HCT116 (cell line): ENCODE data around the gene B3GNT4. TPM values are rescaled to one million over a fixed set of nuclear protein-coding genes. Genes with fewer than 3 reads are reported as not detected.

Experiments
- ATAC-seq: fragments of 200-7000 bp; cut with Tn5 transposase; 2 replicates; pipeline ENCODE4 v1.9.1; 2020; ENCODE audit warnings: mild to moderate bottlenecking, moderate library complexity
- BruUV-seq: library from RNA; stranded (reverse); fragments of 400-500 nt; replicated peaks from 2 replicates; lab custom pipeline; 2021; lab: Mats Ljungman, UMichigan
- CTCF ChIA-PET: fragments of 300-600 bp; sonication (Branson Sonifier 250); formaldehyde crosslinking; loops from one replicate; lab custom pipeline; 2021; ENCODE audit warnings: antibody characterized with exemption; lab: Charles Lee
- POLR2A ChIA-PET: fragments of 300-600, 350-600 bp; sonication (Branson Sonifier 250); formaldehyde crosslinking; loops from one replicate; lab custom pipeline; 2021; ENCODE audit warnings: antibody characterized with exemption; lab: Charles Lee
- RAD21 ChIA-PET, 2 experiments: fragments of 300-600 bp; sonication (Branson Sonifier 250); formaldehyde crosslinking; loops; one replicate each; lab custom pipeline; 2023; ENCODE audit warnings: low total read pairs in 2 of 2; ENCODE audit not compliant: uncharacterized antibody in 2 of 2, unreplicated experiment in 2 of 2, low non-redundant PET in 1 of 2; lab: Charles Lee
- DNase-seq: peaks from one replicate; pipeline ENCODE4 v3.0.0-alpha.2; 2010; ENCODE audit warnings: low read depth, low spot score
- H2AFZ ChIP-seq: fragments of 200-600 bp; shearing (Covaris generic), sonication (generic); 2 replicates; pipeline ENCODE4 v1.6.1; 2017; ENCODE audit warnings: low read depth, mixed run types, mixed read lengths, antibody characterized with exemption, low read length; ENCODE audit not compliant: poor library complexity, severe bottlenecking
- H3K27ac ChIP-seq: 2 replicates; pipeline ENCODE4 v1.5.1; 2012; ENCODE audit warnings: low read depth, low read length
- H3K27me3 ChIP-seq: fragments of 200-600 bp; sonication (generic); 2 replicates; pipeline ENCODE4 v1.6.1; 2016; ENCODE audit warnings: mixed run types, low read length, mixed read lengths; ENCODE audit not compliant: insufficient read depth
- H3K36me3 ChIP-seq, 2 experiments: fragments of 200-500 bp in 1 of 2; fragments of 200-600 bp in 1 of 2; sonication (Bioruptor generic) in 1 of 2; sonication (generic) in 1 of 2; 2 replicates each; pipeline versions ENCODE4 v1.5.1 to v1.6.1; 2014 to 2016; ENCODE audit warnings: low read length in 2 of 2, inconsistent platforms in 1 of 2, mixed read lengths in 1 of 2, mixed run types in 1 of 2; ENCODE audit not compliant: insufficient read depth in 2 of 2, control insufficient read depth in 1 of 2
- H3K4me1 ChIP-seq, 2 experiments: fragments of 200-600 bp in 1 of 2; sonication (generic) in 1 of 2; 2 replicates each; pipeline versions ENCODE4 v1.5.1 to v1.6.1; 2012 to 2017; ENCODE audit warnings: low read length in 2 of 2, inconsistent platforms in 1 of 2, mild to moderate bottlenecking in 1 of 2, mixed read lengths in 1 of 2, mixed run types in 1 of 2, moderate library complexity in 1 of 2; ENCODE audit not compliant: insufficient read depth in 2 of 2, control insufficient read depth in 1 of 2
- H3K4me2 ChIP-seq: fragments of 200-600 bp; sonication (generic); 2 replicates; pipeline ENCODE4 v1.6.1; 2017; ENCODE audit warnings: mixed run types, low read length, mixed read lengths
- H3K4me3 ChIP-seq, 2 experiments: fragments of 200-600 bp in 1 of 2; sonication (generic) in 1 of 2; replicated peaks in 1 of 2; 2 replicates each; pipeline ENCODE4 v1.5.1; 2011 to 2016; ENCODE audit warnings: low read length in 2 of 2, control low read depth in 1 of 2, low read depth in 1 of 2, mild to moderate bottlenecking in 1 of 2, mixed read lengths in 1 of 2, mixed run types in 1 of 2
- H3K79me2 ChIP-seq: fragments of 200-600 bp; sonication (generic); 2 replicates; pipeline ENCODE4 v1.6.1; 2017; ENCODE audit warnings: mild to moderate bottlenecking, mixed run types, low read length, moderate library complexity, mixed read lengths; ENCODE audit not compliant: insufficient read depth
- H3K9ac ChIP-seq: fragments of 200-600 bp; sonication (generic); 2 replicates; pipeline ENCODE4 v1.6.1; 2016; ENCODE audit warnings: low read length, mixed read lengths
- H3K9me2 ChIP-seq: fragments of 200-600 bp; sonication (generic), shearing (Covaris generic); 2 replicates; pipeline ENCODE4 v1.6.1; 2017; ENCODE audit warnings: mixed run types, mild to moderate bottlenecking, moderate library complexity; ENCODE audit not compliant: insufficient read depth
- H3K9me3 ChIP-seq, 2 experiments: fragments of 200-500 bp in 1 of 2; fragments of 200-600 bp in 1 of 2; sonication (Bioruptor generic) in 1 of 2; sonication (generic) in 1 of 2; 2 replicates each; pipeline ENCODE4 v1.6.1; 2014 to 2017; ENCODE audit warnings: low read length in 2 of 2, mixed read lengths in 2 of 2, inconsistent platforms in 1 of 2, low read depth in 1 of 2, mild to moderate bottlenecking in 1 of 2, mixed run types in 1 of 2, moderate library complexity in 1 of 2; ENCODE audit not compliant: control insufficient read depth in 1 of 2, insufficient read depth in 1 of 2
- H4K20me1 ChIP-seq: fragments of 200-600 bp; sonication (generic), shearing (Covaris generic); 2 replicates; pipeline ENCODE4 v1.6.1; 2017; ENCODE audit warnings: mixed run types, mild to moderate bottlenecking, moderate library complexity; ENCODE audit not compliant: insufficient read depth
- CBX3 ChIP-seq: IDR thresholded peaks from 2 replicates; pipeline ENCODE4 v1.6.1; 2012; ENCODE audit warnings: low read depth
- CEBPB ChIP-seq: IDR thresholded peaks from 2 replicates; pipeline ENCODE4 v1.6.1; 2012; ENCODE audit warnings: low read depth
- CTCF ChIP-seq, 3 experiments: fragments of 200-600 bp in 1 of 3; sonication (generic) in 1 of 3; IDR thresholded peaks in 2 of 3; conservative IDR thresholded peaks in 1 of 3; 2 replicates each; pipeline ENCODE4 v1.5.1; 2012 to 2017; ENCODE audit warnings: low read depth in 2 of 3, low read length in 2 of 3, antibody characterized with exemption in 1 of 3, borderline replicate concordance in 1 of 3, control low read depth in 1 of 3, mild to moderate bottlenecking in 1 of 3, mixed read lengths in 1 of 3, mixed run types in 1 of 3, moderate library complexity in 1 of 3; ENCODE audit not compliant: insufficient read depth in 1 of 3
- EGR1 ChIP-seq: IDR thresholded peaks from 2 replicates; pipeline ENCODE4 v1.6.1; 2012; ENCODE audit warnings: low read depth
- ELF1 ChIP-seq: IDR thresholded peaks from 2 replicates; pipeline ENCODE4 v1.6.1; 2012; ENCODE audit warnings: low read depth, borderline replicate concordance
- EZH2 ChIP-seq: fragments of 200-600 bp; sonication (generic); IDR thresholded peaks from 2 replicates; pipeline ENCODE4 v1.6.1; 2017; ENCODE audit warnings: antibody characterized with exemption, mixed run types
- JUND ChIP-seq: IDR thresholded peaks from 2 replicates; pipeline ENCODE4 v1.6.1; 2012
- POLR2A ChIP-seq: IDR thresholded peaks from 2 replicates; pipeline ENCODE4 v1.7.0; 2011; ENCODE audit warnings: borderline replicate concordance; ENCODE audit not compliant: insufficient read depth, insufficient read length; ENCODE audit errors: extremely low read depth
- POLR2AphosphoS5 ChIP-seq: IDR thresholded peaks from 2 replicates; pipeline ENCODE4 v1.6.1; 2011; ENCODE audit warnings: mild to moderate bottlenecking, low read depth, low read length, moderate library complexity
- SIN3A ChIP-seq: IDR thresholded peaks from 2 replicates; pipeline ENCODE4 v1.6.1; 2012; ENCODE audit warnings: low read depth
- SP1 ChIP-seq: IDR thresholded peaks from 2 replicates; pipeline ENCODE4 v1.6.1; 2012; ENCODE audit warnings: low read depth
- SRF ChIP-seq: IDR thresholded peaks from 2 replicates; pipeline ENCODE4 v1.6.1; 2012; ENCODE audit warnings: low read depth
- TCF7L2 ChIP-seq: IDR thresholded peaks from 2 replicates; pipeline ENCODE4 v1.7.0; 2011; ENCODE audit warnings: borderline replicate concordance, inconsistent platforms; ENCODE audit not compliant: insufficient read depth, insufficient read length; ENCODE audit errors: extremely low read depth
- YY1 ChIP-seq: IDR thresholded peaks from 2 replicates; pipeline ENCODE4 v1.6.1; 2011; ENCODE audit warnings: low read length, low read depth, moderate library complexity, mild to moderate bottlenecking; ENCODE audit not compliant: insufficient replicate concordance; ENCODE audit errors: extremely low read depth
- ZFX ChIP-seq: fragments of 450-650 bp; IDR thresholded peaks from 2 replicates; pipeline ENCODE4 v1.6.1; 2017
- ZNF274 ChIP-seq: fragments of 200-500 bp; sonication (Bioruptor generic); IDR thresholded peaks from 2 replicates; pipeline ENCODE4 v1.6.1; 2014; ENCODE audit warnings: mild to moderate bottlenecking, low read depth, low read length, inconsistent platforms
- intact Hi-C: fragments of 100-400 bp; cut with micrococcal nuclease; formaldehyde crosslinking; loops from 2 replicates; pipeline ENCODE4 v1.10.0; 2022
- total RNA-seq: library from RNA; stranded (reverse); gene quantifications from one replicate; pipeline ENCODE4 v1.2.1, GENCODE V29; 2021; ENCODE audit not compliant: unreplicated experiment
- TF ChIP-seq, protein P1 (sequence below): IDR thresholded peaks from 2 replicates; pipeline ENCODE4 v1.6.1; 2012
- TF ChIP-seq, protein P2 (sequence below): IDR thresholded peaks from 2 replicates; pipeline ENCODE4 v1.6.1; 2012
- TF ChIP-seq, protein P3 (sequence below): IDR thresholded peaks from 2 replicates; pipeline ENCODE4 v1.6.1; 2012; ENCODE audit warnings: low read depth

B3GNT4 gene
- total RNA-seq, 1 experiment from 2014 or later = 7.1 TPM

GRCh38 chr12:122232691-122233090 lies 29.2 kb downstream of the B3GNT4 start:
- ChIA-PET CTCF (no interaction called here), RAD21 (no interaction called here), POLR2A (no interaction called here)
- no peak overlapping the region for H3K9ac ChIP-seq
- BruUV-seq = no TSS peak
- H3K4me2 ChIP-seq = no peak overlapping the region
- H3K27me3 ChIP-seq = no peaks in the 10 kb centered on the region
- H3K9me2 ChIP-seq = no peaks in the 10 kb centered on the region
- intact Hi-C loops = no loop called here
- no peaks in the 10 kb centered on the region for H4K20me1 ChIP-seq
- H3K27ac ChIP-seq = no peak overlapping the region
- no peaks in the 10 kb centered on the region for H3K4me1 ChIP-seq
- ATAC-seq (no peak), DNase-seq (no peak)
- H2AFZ ChIP-seq = no peak overlapping the region
- peaks cover 4 to 7% of the 10 kb centered on the region in 2 experiments for H3K36me3 ChIP-seq
- no peaks in the 10 kb centered on the region for H3K9me3 ChIP-seq
- no peak overlapping the region for H3K4me3 ChIP-seq
- no peak for TF ChIP-seq POLR2A
- TF ChIP-seq CBX3 = no peak
- TF ChIP-seq ZFX = no peak
- no peak for TF ChIP-seq ZNF274
- TF ChIP-seq SIN3A = no peak
- no peak for TF ChIP-seq ELF1
- TF ChIP-seq SRF = no peak
- TF ChIP-seq, protein P1, sequence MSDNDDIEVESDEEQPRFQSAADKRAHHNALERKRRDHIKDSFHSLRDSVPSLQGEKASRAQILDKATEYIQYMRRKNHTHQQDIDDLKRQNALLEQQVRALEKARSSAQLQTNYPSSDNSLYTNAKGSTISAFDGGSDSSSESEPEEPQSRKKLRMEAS = no peak
- TF ChIP-seq YY1 = no peak
- TF ChIP-seq, protein P2, sequence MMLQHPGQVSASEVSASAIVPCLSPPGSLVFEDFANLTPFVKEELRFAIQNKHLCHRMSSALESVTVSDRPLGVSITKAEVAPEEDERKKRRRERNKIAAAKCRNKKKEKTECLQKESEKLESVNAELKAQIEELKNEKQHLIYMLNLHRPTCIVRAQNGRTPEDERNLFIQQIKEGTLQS = no peak
- TF ChIP-seq POLR2AphosphoS5 = no peak
- no peak for TF ChIP-seq CEBPB
- no peak for TF ChIP-seq EZH2
- TF ChIP-seq TCF7L2 = no peak
- no peak for TF ChIP-seq SP1
- TF ChIP-seq EGR1 = no peak
- TF ChIP-seq JUND = no peak
- TF ChIP-seq CTCF (IDR thresholded peaks at IDR 0.05 in 2 of 3, conservative IDR thresholded peaks at IDR 0.05 in 1 of 3; ENCODE audit: borderline replicate concordance in 1 of 3, insufficient read depth in 1 of 3, low read depth in 2 of 3, low read length in 2 of 3) = no peak
- TF ChIP-seq, protein P3, sequence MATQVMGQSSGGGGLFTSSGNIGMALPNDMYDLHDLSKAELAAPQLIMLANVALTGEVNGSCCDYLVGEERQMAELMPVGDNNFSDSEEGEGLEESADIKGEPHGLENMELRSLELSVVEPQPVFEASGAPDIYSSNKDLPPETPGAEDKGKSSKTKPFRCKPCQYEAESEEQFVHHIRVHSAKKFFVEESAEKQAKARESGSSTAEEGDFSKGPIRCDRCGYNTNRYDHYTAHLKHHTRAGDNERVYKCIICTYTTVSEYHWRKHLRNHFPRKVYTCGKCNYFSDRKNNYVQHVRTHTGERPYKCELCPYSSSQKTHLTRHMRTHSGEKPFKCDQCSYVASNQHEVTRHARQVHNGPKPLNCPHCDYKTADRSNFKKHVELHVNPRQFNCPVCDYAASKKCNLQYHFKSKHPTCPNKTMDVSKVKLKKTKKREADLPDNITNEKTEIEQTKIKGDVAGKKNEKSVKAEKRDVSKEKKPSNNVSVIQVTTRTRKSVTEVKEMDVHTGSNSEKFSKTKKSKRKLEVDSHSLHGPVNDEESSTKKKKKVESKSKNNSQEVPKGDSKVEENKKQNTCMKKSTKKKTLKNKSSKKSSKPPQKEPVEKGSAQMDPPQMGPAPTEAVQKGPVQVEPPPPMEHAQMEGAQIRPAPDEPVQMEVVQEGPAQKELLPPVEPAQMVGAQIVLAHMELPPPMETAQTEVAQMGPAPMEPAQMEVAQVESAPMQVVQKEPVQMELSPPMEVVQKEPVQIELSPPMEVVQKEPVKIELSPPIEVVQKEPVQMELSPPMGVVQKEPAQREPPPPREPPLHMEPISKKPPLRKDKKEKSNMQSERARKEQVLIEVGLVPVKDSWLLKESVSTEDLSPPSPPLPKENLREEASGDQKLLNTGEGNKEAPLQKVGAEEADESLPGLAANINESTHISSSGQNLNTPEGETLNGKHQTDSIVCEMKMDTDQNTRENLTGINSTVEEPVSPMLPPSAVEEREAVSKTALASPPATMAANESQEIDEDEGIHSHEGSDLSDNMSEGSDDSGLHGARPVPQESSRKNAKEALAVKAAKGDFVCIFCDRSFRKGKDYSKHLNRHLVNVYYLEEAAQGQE = no peak
- TF ChIP-seq, all 23 proteins: peak for 0
- H3K79me2 ChIP-seq = no peaks in the 10 kb centered on the region
